Esophagus squamous epithelium (tissue), 5 donors: ENCODE results near the gene SEMA3F. TPM values are rescaled to one million over a fixed set of nuclear protein-coding genes. Genes with fewer than 3 reads are reported as not detected.

ENCODE experiments used
- DNase-seq: peaks from one replicate; lab custom pipeline; 2025; lab: John Stamatoyannopoulos, UW
- H3K27ac ChIP-seq, 4 donors: fragments of 200-600 bp; sonication (generic); one replicate each; pipeline ENCODE4 v1.5.1; 2016 to 2019; ENCODE audit warnings: mild to moderate bottlenecking in 1 of 4
- H3K27me3 ChIP-seq, 4 donors: fragments of 200-600 bp; sonication (generic); 1 replicate in 3 of 4; 2 replicates in 1 of 4; pipeline versions ENCODE4 v1.5.1 to v1.6.0; 2017 to 2021; ENCODE audit warnings: antibody characterized with exemption in 1 of 4
- H3K36me3 ChIP-seq, 3 donors: fragments of 200-600 bp; sonication (generic); one replicate each; pipeline ENCODE4 v1.5.1; 2016 to 2019
- H3K4me1 ChIP-seq, 3 donors: fragments of 200-600 bp; sonication (generic); one replicate each; pipeline ENCODE4 v1.5.1; 2017 to 2019
- H3K4me3 ChIP-seq, 4 donors: fragments of 200-600 bp; sonication (generic); 1 replicate in 3 of 4; 2 replicates in 1 of 4; pipeline ENCODE4 v1.5.1; 2016 to 2019; ENCODE audit warnings: mild to moderate bottlenecking in 2 of 4, moderate library complexity in 1 of 4
- H3K9me3 ChIP-seq, 3 donors: fragments of 200-600 bp; sonication (generic); one replicate each; pipeline ENCODE4 v1.5.1; 2016 to 2019
- CTCF ChIP-seq, 6 experiments: fragments of 450-650 bp in 4 of 6; fragments of 200-600 bp in 2 of 6; sonication (generic) in 2 of 6; IDR thresholded peaks; one replicate each; pipeline ENCODE4 v1.5.1; 2016 to 2019; ENCODE audit warnings: antibody characterized with exemption in 6 of 6, mild to moderate bottlenecking in 4 of 6, moderate library complexity in 4 of 6
- POLR2A ChIP-seq, 4 donors: fragments of 450-650 bp; IDR thresholded peaks; one replicate each; pipeline ENCODE4 v1.6.1; 2017; ENCODE audit warnings: antibody characterized with exemption in 4 of 4, mild to moderate bottlenecking in 4 of 4, moderate library complexity in 3 of 4
- WGBS, 2 donors: methylation state at CpG; one replicate each; pipeline ENCODE4 v1.1.5; 2018; 5-methylcytosine and 5-hydroxymethylcytosine counted together
- intact Hi-C: fragments of 100-400 bp; cut with DNase I; formaldehyde crosslinking; loops from one replicate; pipeline ENCODE4 v1.15.0; 2022
- total RNA-seq, 4 donors: library from RNA; depleted of rRNA; stranded (reverse); fragments of >200 nt; gene quantifications; one replicate each; pipeline ENCODE4 v1.1.0, GENCODE V29; 2016
- donor health status: DM: yes; HTN: yes; CAD: no.

The SEMA3F gene
- total RNA-seq, 4 donors from 2014 or later: 56.8 to 146 (median 109) TPM

GRCh38 chr3:50136714-50137405 lies 18.3 kb upstream of the SEMA3F start:
- H3K36me3 ChIP-seq: no peaks in the 10 kb centered on the region
- TF ChIP-seq POLR2A (IDR thresholded peaks at IDR 0.05) (no peak), CTCF (IDR thresholded peaks at IDR 0.05) (no peak)
- no peak overlapping the region for H3K4me3 ChIP-seq
- 88% methylated on average over 3 of the region's 6 CpGs; no CpG with 5 or more reads in 1 of the 2 donors for WGBS, 2 donors
- no peak overlapping the region for H3K27ac ChIP-seq
- no peaks in the 10 kb centered on the region for H3K9me3 ChIP-seq
- no peak for DNase-seq
- H3K4me1 ChIP-seq: peaks cover 14 to 68% (median 26%) of the 10 kb centered on the region in 3 donors
- H3K27me3 ChIP-seq: peaks cover 0 to 5% (median 0%) of the 10 kb centered on the region in 4 donors
- intact Hi-C loops: no loop called here

GRCh38 chr3:50137531-50137930 lies 17.6 kb upstream of the SEMA3F start:
- intact Hi-C loops: no loop called here
- 86 to 88% methylated on average over 4 to 5 of the region's 6 CpGs for WGBS, 2 donors
- Histone ChIP-seq H3K27me3 (peaks cover 0 to 5% (median 0%) of the 10 kb centered on the region in 4 donors), H3K36me3 (no peaks in the 10 kb centered on the region), H3K4me3 (no peak overlapping the region), H3K27ac (no peak overlapping the region), H3K9me3 (no peaks in the 10 kb centered on the region), H3K4me1 (peaks cover 14 to 68% (median 26%) of the 10 kb centered on the region in 3 donors)
- TF ChIP-seq POLR2A (IDR thresholded peaks at IDR 0.05) (no peak), CTCF (IDR thresholded peaks at IDR 0.05) (no peak)
- no peak for DNase-seq

- TF ChIP-seq POLR2A (IDR thresholded peaks at IDR 0.05) (no peak), CTCF (IDR thresholded peaks at IDR 0.05) (no peak)
- H3K27ac ChIP-seq: peak overlapping the region in 1 of 4 donors; percentile 11
- H3K9me3 ChIP-seq: no peaks in the 10 kb centered on the region
- no peaks in the 10 kb centered on the region for H3K36me3 ChIP-seq
- 17 to 18% methylated on average over 8 to 9 of the region's 13 CpGs for WGBS, 2 donors
- no peak for DNase-seq
- H3K27me3 ChIP-seq: no peaks in the 10 kb centered on the region
- intact Hi-C loops: no loop called here
- peaks cover 14 to 68% (median 26%) of the 10 kb centered on the region in 3 donors for H3K4me1 ChIP-seq
- H3K4me3 ChIP-seq: no peak overlapping the region
Observed at GRCh38 chr3:50138266-50139200, 16.6 kb upstream of the SEMA3F start.

- TF ChIP-seq POLR2A (IDR thresholded peaks at IDR 0.05) (no peak), CTCF (IDR thresholded peaks at IDR 0.05) (no peak)
- Histone ChIP-seq H3K36me3 (no peaks in the 10 kb centered on the region), H3K27me3 (no peaks in the 10 kb centered on the region), H3K9me3 (no peaks in the 10 kb centered on the region), H3K4me1 (peaks cover 14 to 64% (median 26%) of the 10 kb centered on the region in 3 donors), H3K27ac (no peak overlapping the region), H3K4me3 (no peak overlapping the region)
- intact Hi-C loops: no loop called here
- WGBS, 2 donors: 40 to 91% methylated on average over 1 to 4 of the region's 6 CpGs
- no peak for DNase-seq
Observed at GRCh38 chr3:50139308-50139707, 15.8 kb upstream of the SEMA3F start.
